ENCODE measurements around the gene ATP7B.

Gene ATP7B

DNA sequence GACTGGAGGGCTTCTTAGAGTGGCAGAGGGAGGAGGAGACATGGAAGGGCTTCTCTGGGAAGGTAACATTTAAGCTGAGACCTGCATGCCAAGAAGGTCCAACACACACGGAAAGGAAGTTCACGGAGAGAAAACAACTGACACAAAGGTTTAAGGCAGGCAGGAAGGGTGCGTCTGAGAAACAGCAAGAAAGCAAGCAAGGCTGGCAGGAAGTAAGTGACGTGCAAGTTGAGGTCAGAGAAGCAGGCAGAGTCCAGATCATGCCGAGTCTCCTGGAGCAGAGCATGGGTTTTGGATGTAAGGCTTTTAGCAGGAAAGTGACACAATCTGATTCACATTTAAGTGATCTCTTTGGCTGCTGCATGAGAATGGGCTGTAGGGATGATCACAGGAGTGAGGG is 60.5 kb downstream of the ATP7B start:
- TF ChIP-seq NFIC (IDR thresholded peaks at IDR 0.05) (no peak), TCF12 (IDR thresholded peaks at IDR 0.05; ENCODE audit: low read depth) (no peak), TEAD4 (IDR thresholded peaks at IDR 0.05) (no peak), TAF1 (IDR thresholded peaks at IDR 0.05; ENCODE audit: low read depth) (no peak), YY1 (IDR thresholded peaks at IDR 0.05; ENCODE audit: low read depth) (no peak), EGR1 (IDR thresholded peaks at IDR 0.05) (no peak), CREB1 (IDR thresholded peaks at IDR 0.05; ENCODE audit: low read depth) (no peak), ZBTB7A (IDR thresholded peaks at IDR 0.05; ENCODE audit: low read depth) (no peak)
- TF ChIP-seq, protein P1, sequence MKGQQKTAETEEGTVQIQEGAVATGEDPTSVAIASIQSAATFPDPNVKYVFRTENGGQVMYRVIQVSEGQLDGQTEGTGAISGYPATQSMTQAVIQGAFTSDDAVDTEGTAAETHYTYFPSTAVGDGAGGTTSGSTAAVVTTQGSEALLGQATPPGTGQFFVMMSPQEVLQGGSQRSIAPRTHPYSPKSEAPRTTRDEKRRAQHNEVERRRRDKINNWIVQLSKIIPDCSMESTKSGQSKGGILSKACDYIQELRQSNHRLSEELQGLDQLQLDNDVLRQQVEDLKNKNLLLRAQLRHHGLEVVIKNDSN (IDR thresholded peaks at IDR 0.05) = no peak
- TF ChIP-seq, protein P2, sequence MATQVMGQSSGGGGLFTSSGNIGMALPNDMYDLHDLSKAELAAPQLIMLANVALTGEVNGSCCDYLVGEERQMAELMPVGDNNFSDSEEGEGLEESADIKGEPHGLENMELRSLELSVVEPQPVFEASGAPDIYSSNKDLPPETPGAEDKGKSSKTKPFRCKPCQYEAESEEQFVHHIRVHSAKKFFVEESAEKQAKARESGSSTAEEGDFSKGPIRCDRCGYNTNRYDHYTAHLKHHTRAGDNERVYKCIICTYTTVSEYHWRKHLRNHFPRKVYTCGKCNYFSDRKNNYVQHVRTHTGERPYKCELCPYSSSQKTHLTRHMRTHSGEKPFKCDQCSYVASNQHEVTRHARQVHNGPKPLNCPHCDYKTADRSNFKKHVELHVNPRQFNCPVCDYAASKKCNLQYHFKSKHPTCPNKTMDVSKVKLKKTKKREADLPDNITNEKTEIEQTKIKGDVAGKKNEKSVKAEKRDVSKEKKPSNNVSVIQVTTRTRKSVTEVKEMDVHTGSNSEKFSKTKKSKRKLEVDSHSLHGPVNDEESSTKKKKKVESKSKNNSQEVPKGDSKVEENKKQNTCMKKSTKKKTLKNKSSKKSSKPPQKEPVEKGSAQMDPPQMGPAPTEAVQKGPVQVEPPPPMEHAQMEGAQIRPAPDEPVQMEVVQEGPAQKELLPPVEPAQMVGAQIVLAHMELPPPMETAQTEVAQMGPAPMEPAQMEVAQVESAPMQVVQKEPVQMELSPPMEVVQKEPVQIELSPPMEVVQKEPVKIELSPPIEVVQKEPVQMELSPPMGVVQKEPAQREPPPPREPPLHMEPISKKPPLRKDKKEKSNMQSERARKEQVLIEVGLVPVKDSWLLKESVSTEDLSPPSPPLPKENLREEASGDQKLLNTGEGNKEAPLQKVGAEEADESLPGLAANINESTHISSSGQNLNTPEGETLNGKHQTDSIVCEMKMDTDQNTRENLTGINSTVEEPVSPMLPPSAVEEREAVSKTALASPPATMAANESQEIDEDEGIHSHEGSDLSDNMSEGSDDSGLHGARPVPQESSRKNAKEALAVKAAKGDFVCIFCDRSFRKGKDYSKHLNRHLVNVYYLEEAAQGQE (IDR thresholded peaks at IDR 0.05; ENCODE audit: low read depth) = no peak
- TF ChIP-seq, protein P3, sequence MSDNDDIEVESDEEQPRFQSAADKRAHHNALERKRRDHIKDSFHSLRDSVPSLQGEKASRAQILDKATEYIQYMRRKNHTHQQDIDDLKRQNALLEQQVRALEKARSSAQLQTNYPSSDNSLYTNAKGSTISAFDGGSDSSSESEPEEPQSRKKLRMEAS (IDR thresholded peaks at IDR 0.05) = no peak

DNA sequence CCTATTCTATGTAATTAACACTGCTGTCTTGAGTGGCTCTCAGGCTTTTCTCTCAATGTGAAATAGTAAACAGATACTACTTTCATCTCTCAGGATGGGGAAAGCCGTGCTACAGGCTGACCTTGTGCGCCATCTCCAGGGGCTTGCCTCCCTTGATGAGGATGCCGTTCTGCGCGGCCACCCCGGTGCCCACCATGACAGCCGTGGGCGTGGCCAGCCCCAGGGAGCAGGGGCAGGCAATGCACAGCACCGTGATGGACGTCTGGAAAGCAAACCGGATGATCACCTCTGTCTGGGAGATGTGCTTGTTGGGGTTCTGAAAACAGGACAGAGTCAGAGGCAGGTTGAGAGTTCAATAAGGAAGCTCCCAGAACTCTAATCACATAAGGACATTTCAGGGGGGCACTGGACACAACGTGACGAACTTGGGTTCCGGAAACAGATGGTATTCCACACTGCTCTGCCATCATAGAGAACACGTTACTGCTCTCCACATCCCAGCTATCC is 65.0 kb downstream of the ATP7B start:
- TF ChIP-seq, protein P1 (IDR thresholded peaks at IDR 0.05) = no peak
- no peak for TF ChIP-seq YY1 (IDR thresholded peaks at IDR 0.05; ENCODE audit: low read depth)
- TF ChIP-seq TAF1 (IDR thresholded peaks at IDR 0.05; ENCODE audit: low read depth) = no peak
- TF ChIP-seq NFIC (IDR thresholded peaks at IDR 0.05) = no peak
- TF ChIP-seq, protein P2 (IDR thresholded peaks at IDR 0.05; ENCODE audit: low read depth) = no peak
- TF ChIP-seq EP300 (IDR thresholded peaks at IDR 0.05; ENCODE audit: borderline replicate concordance) = no peak
- TF ChIP-seq ZBTB7A (IDR thresholded peaks at IDR 0.05; ENCODE audit: low read depth) = no peak
- no peak for TF ChIP-seq TEAD4 (IDR thresholded peaks at IDR 0.05)
- no peak for TF ChIP-seq TCF12 (IDR thresholded peaks at IDR 0.05; ENCODE audit: low read depth)
- TF ChIP-seq RAD21 (IDR thresholded peaks at IDR 0.05; ENCODE audit: low read depth) = no peak
- TF ChIP-seq, protein P3 (IDR thresholded peaks at IDR 0.05) = no peak
- no peak for TF ChIP-seq EGR1 (IDR thresholded peaks at IDR 0.05)
- no peak for TF ChIP-seq CREB1 (IDR thresholded peaks at IDR 0.05; ENCODE audit: low read depth)

DNA sequence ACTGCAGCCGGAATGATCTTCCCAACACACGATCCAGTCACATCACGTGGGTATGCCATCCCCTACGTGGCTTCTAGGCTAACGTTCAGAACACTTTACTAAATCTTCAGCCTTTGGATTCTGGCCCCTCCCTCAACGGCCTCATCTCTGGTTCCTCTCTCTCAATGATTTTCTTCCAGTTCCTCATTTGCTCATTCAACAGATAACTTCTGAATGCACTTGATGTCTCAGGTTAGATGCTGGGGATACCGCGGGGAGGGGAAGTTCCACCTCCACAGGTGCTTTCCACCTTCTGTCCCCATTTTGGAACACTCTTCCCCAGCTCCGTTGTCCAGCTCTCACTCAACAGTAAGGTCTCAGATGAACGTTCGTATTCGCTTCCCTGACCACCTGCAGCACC is 66.1 kb downstream of the ATP7B start:
- TF ChIP-seq EGR1 (IDR thresholded peaks at IDR 0.05) = no peak
- no peak for TF ChIP-seq FOXM1 (IDR thresholded peaks at IDR 0.05; ENCODE audit: borderline replicate concordance, low read depth)
- TF ChIP-seq NFIC (IDR thresholded peaks at IDR 0.05) = no peak
- no peak for TF ChIP-seq ZBTB7A (IDR thresholded peaks at IDR 0.05; ENCODE audit: low read depth)
- TF ChIP-seq TCF12 (IDR thresholded peaks at IDR 0.05; ENCODE audit: low read depth) = no peak
- TF ChIP-seq, protein P3 (IDR thresholded peaks at IDR 0.05) = no peak
- TF ChIP-seq, protein P2 (IDR thresholded peaks at IDR 0.05; ENCODE audit: low read depth) = no peak
- TF ChIP-seq TAF1 (IDR thresholded peaks at IDR 0.05; ENCODE audit: low read depth) = no peak
- TF ChIP-seq RAD21 (IDR thresholded peaks at IDR 0.05; ENCODE audit: low read depth) = no peak
- no peak for TF ChIP-seq TEAD4 (IDR thresholded peaks at IDR 0.05)
- TF ChIP-seq CEBPB (IDR thresholded peaks at IDR 0.05) = no peak
- TF ChIP-seq, protein P1 (IDR thresholded peaks at IDR 0.05) = no peak
- TF ChIP-seq YY1 (IDR thresholded peaks at IDR 0.05; ENCODE audit: low read depth) = no peak
- no peak for TF ChIP-seq CREB1 (IDR thresholded peaks at IDR 0.05; ENCODE audit: low read depth)
- no peak for TF ChIP-seq EP300 (IDR thresholded peaks at IDR 0.05; ENCODE audit: borderline replicate concordance)

DNA sequence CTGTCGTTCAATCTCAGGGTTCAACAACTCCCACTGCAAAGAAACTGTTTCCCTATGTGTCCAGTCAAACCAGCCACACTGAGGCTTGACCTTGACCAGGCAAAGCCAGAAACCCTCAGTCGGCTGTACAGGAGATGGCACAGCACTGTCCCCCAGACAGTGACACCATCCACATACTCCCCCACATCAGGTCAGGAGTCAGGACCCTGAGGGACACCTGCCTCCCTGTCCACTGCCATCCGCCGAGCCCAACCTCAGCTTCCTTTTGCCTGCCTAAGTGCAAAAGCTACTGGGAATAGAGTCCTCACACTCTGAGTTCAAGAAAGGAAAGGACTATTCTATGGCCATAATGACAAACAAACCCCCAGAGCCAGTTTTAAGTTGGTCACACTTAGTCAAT is 66.8 kb downstream of the ATP7B start:
- TF ChIP-seq EP300 (IDR thresholded peaks at IDR 0.05; ENCODE audit: borderline replicate concordance) = no peak
- no peak for TF ChIP-seq TAF1 (IDR thresholded peaks at IDR 0.05; ENCODE audit: low read depth)
- TF ChIP-seq, protein P1 (IDR thresholded peaks at IDR 0.05) = no peak
- no peak for TF ChIP-seq EGR1 (IDR thresholded peaks at IDR 0.05)
- no peak for TF ChIP-seq FOXM1 (IDR thresholded peaks at IDR 0.05; ENCODE audit: borderline replicate concordance, low read depth)
- TF ChIP-seq CEBPB (IDR thresholded peaks at IDR 0.05) = no peak
- no peak for TF ChIP-seq TCF12 (IDR thresholded peaks at IDR 0.05; ENCODE audit: low read depth)
- TF ChIP-seq, protein P2 (IDR thresholded peaks at IDR 0.05; ENCODE audit: low read depth) = no peak
- TF ChIP-seq, protein P3 (IDR thresholded peaks at IDR 0.05) = no peak
